Endothelial cell of umbilical vein (primary cell): ENCODE measurements around the gene NELL2. TPM values are rescaled to one million over a fixed set of nuclear protein-coding genes. Genes with fewer than 3 reads are reported as not detected.

Experiments
- BruUV-seq: library from RNA; stranded (reverse); fragments of 400-500 nt; replicated peaks from 2 replicates; lab custom pipeline; 2021; lab: Mats Ljungman, UMichigan
- CTCF ChIA-PET: fragments of 300-600, 350-600 bp; sonication (Branson Sonifier 250); formaldehyde crosslinking; loops from one replicate; lab custom pipeline; 2021; ENCODE audit warnings: antibody characterized with exemption, inconsistent platforms; lab: Charles Lee
- POLR2A ChIA-PET: fragments of 300-600, 350-600 bp; sonication (Branson Sonifier 250); formaldehyde crosslinking; loops from one replicate; lab custom pipeline; 2021; ENCODE audit warnings: antibody characterized with exemption, inconsistent platforms; lab: Charles Lee
- DNase-seq: peaks from one replicate; pipeline ENCODE4 v3.0.0-alpha.2; 2011; ENCODE audit warnings: low read depth, low spot score
- FAIRE-seq: peaks from 2 replicates; lab custom pipeline; 2011; peaks lifted over from hg19 to GRCh38; lab: Jason Lieb, UNC
- H2AFZ ChIP-seq: 2 replicates; pipeline ENCODE4 v1.6.0; 2012; ENCODE audit warnings: low read depth, low read length, control low read depth, inconsistent platforms
- H3K27ac ChIP-seq: 2 replicates; pipeline ENCODE4 v1.5.1; 2011; ENCODE audit warnings: low read depth, mild to moderate bottlenecking, control low read depth, low read length, moderate library complexity; ENCODE audit not compliant: insufficient read depth
- H3K27me3 ChIP-seq, 2 experiments: 2 replicates each; pipeline versions ENCODE4 v1.6.0 to v1.6.1; 2011; ENCODE audit warnings: low read length in 2 of 2, mixed read lengths in 1 of 2; ENCODE audit not compliant: control insufficient read depth in 2 of 2, insufficient read depth in 2 of 2
- H3K36me3 ChIP-seq, 2 experiments: 2 replicates in 1 of 2; 3 replicates in 1 of 2; pipeline ENCODE4 v1.5.1; 2011; ENCODE audit warnings: low read length in 2 of 2, mild to moderate bottlenecking in 1 of 2, moderate library complexity in 1 of 2; ENCODE audit not compliant: control insufficient read depth in 2 of 2, insufficient read depth in 2 of 2; ENCODE audit errors: extremely low read depth in 1 of 2
- H3K4me1 ChIP-seq: 3 replicates; pipeline ENCODE4 v1.5.1; 2011; ENCODE audit warnings: mild to moderate bottlenecking, low read length; ENCODE audit not compliant: control insufficient read depth, insufficient read depth; ENCODE audit errors: extremely low read depth
- H3K4me2 ChIP-seq: 2 replicates; pipeline ENCODE4 v1.6.1; 2011; ENCODE audit warnings: low read length, control low read depth, mixed read lengths; ENCODE audit not compliant: insufficient read depth
- H3K4me3 ChIP-seq, 3 experiments: fragments of 200-600 bp in 1 of 3; sonication (generic), shearing (Covaris generic) in 1 of 3; replicated peaks in 1 of 3; 2 replicates each; pipeline ENCODE4 v1.5.1; 2011 to 2016; ENCODE audit warnings: control low read depth in 3 of 3, low read length in 3 of 3, mild to moderate bottlenecking in 2 of 3, inconsistent platforms in 1 of 3, low read depth in 1 of 3, moderate library complexity in 1 of 3; ENCODE audit not compliant: insufficient read depth in 1 of 3
- H3K79me2 ChIP-seq: 2 replicates; pipeline ENCODE4 v1.6.0; 2012; ENCODE audit warnings: low read length, inconsistent platforms; ENCODE audit not compliant: control insufficient read depth, insufficient read depth
- H3K9ac ChIP-seq: replicated peaks from 2 replicates; pipeline ENCODE3; 2011; ENCODE audit warnings: low read length, control low read depth; ENCODE audit not compliant: insufficient read depth; ENCODE audit errors: extremely low read depth
- H3K9me1 ChIP-seq: replicated peaks from 3 replicates; pipeline ENCODE4 v1.6.0; 2011; ENCODE audit warnings: mild to moderate bottlenecking, low read length; ENCODE audit not compliant: control insufficient read depth, insufficient read depth; ENCODE audit errors: extremely low read depth
- H3K9me3 ChIP-seq: replicated peaks from 2 replicates; pipeline ENCODE4 v1.5.1; 2012; ENCODE audit warnings: low read length, inconsistent platforms; ENCODE audit not compliant: control insufficient read depth, insufficient read depth
- H4K20me1 ChIP-seq: replicated peaks from 2 replicates; pipeline ENCODE3; 2011; ENCODE audit warnings: mild to moderate bottlenecking, low read length; ENCODE audit not compliant: control insufficient read depth, insufficient read depth; ENCODE audit errors: extremely low read depth
- EZH2 ChIP-seq: IDR thresholded peaks from 2 replicates; pipeline ENCODE4 v1.6.1; 2012; ENCODE audit warnings: borderline replicate concordance, low read depth, mild to moderate bottlenecking, moderate library complexity, low read length, inconsistent platforms; ENCODE audit not compliant: severe bottlenecking
- FOS ChIP-seq: IDR thresholded peaks from 2 replicates; pipeline ENCODE4 v1.6.1; 2011; ENCODE audit warnings: mild to moderate bottlenecking, low read length, moderate library complexity, borderline replicate concordance; ENCODE audit not compliant: insufficient read depth
- GATA2 ChIP-seq: IDR thresholded peaks from 2 replicates; pipeline ENCODE4 v1.7.0; 2011; ENCODE audit warnings: low read depth, mild to moderate bottlenecking, moderate library complexity, mixed read lengths, low read length; ENCODE audit not compliant: insufficient read length, insufficient read depth
- JUN ChIP-seq: IDR thresholded peaks from 2 replicates; pipeline ENCODE4 v1.6.1; 2011; ENCODE audit warnings: borderline replicate concordance, low read depth; ENCODE audit not compliant: insufficient read length, insufficient read depth
- MYC ChIP-seq: IDR thresholded peaks from one replicate; pipeline ENCODE4 v1.6.1; 2011; ENCODE audit warnings: mild to moderate bottlenecking, low read depth, low read length
- POLR2A ChIP-seq: IDR thresholded peaks from 2 replicates; pipeline ENCODE4 v1.6.1; 2012; ENCODE audit warnings: low read depth, mild to moderate bottlenecking, control low read depth, low read length
- POLR2AphosphoS5 ChIP-seq: IDR thresholded peaks from 2 replicates; pipeline ENCODE4 v1.6.1; 2012; ENCODE audit warnings: low read depth, mild to moderate bottlenecking, control low read depth, low read length, moderate library complexity; ENCODE audit not compliant: insufficient read depth
- dilution Hi-C: fragments of 300-500 bp; cut with MboI; formaldehyde crosslinking; loops from one replicate; pipeline ENCODE4 v1.15.0; 2019; ENCODE audit warnings: low sequenced_read_pairs; ENCODE audit not compliant: extremely low pct_ligation_motif_present
- intact Hi-C: fragments of 100-400 bp; cut with micrococcal nuclease; formaldehyde crosslinking; loops from one replicate; pipeline ENCODE4 v1.10.0; 2022
- polyA plus RNA-seq, 4 experiments: library from polyadenylated mRNA; depleted of rRNA in 3 of 4; stranded (reverse) in 3 of 4; unstranded in 1 of 4; fragments of >200 nt; gene quantifications; 2 replicates each; pipeline versions ENCODE4 v1.2.1 to v1.2.3, GENCODE V29; 2011 to 2012; ENCODE audit warnings: missing spikeins in 1 of 4
- total RNA-seq: library from RNA; stranded (reverse); gene quantifications from 2 replicates; pipeline ENCODE4 v1.2.3, GENCODE V29; 2021
- TF ChIP-seq, protein P1 (sequence below): IDR thresholded peaks from 2 replicates; pipeline ENCODE4 v1.6.1; 2011; ENCODE audit not compliant: insufficient read depth, insufficient read length
- TF ChIP-seq, protein P2 (sequence below), 2 donors: IDR thresholded peaks; 1 replicate in 1 of 2; 2 replicates in 1 of 2; pipeline ENCODE4 v1.5.1; 2011; ENCODE audit warnings: low read length in 2 of 2, mild to moderate bottlenecking in 2 of 2, moderate library complexity in 2 of 2, control low read depth in 1 of 2, inconsistent platforms in 1 of 2, low read depth in 1 of 2; ENCODE audit not compliant: insufficient read depth in 1 of 2; ENCODE audit errors: extremely low read depth in 1 of 2

NELL2 gene
- total and polyA plus RNA-seq, 2 donors (not counting 3 experiments of a cell fraction or from before 2014, with no cell fraction given), result 0.11 to 0.49 TPM

DNA sequence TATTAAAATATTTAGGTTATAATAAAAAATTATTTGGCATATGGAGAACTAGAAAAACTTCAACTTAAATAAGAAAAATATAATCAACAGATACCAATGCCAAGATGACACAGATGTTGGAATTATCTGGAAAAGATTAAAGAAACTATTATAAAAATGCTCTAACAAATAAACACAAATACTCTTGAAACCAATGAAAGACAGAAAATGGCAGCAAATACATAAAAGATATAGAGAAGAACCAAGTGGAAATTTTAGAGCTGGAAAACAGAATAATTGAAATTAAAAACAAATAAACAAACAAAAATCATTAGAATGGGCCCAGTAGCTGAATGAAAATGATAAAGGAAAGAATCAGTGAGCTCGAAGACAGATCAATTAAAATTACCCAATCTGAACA is 5.1 kb upstream of the NELL2 start:
- no peak overlapping the region for H3K4me3 ChIP-seq
- no peaks in the 10 kb centered on the region for H3K9me3 ChIP-seq
- no peaks in the 10 kb centered on the region for H4K20me1 ChIP-seq
- H2AFZ ChIP-seq, result no peak overlapping the region
- POLR2A ChIA-PET, result no interaction called here
- no peak for DNase-seq
- CTCF ChIA-PET, result no interaction called here
- H3K9me1 ChIP-seq, result no peaks in the 10 kb centered on the region
- TF ChIP-seq, protein P1, sequence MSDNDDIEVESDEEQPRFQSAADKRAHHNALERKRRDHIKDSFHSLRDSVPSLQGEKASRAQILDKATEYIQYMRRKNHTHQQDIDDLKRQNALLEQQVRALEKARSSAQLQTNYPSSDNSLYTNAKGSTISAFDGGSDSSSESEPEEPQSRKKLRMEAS, result no peak
- TF ChIP-seq GATA2 (no peak), FOS (no peak), JUN (no peak), POLR2AphosphoS5 (no peak), EZH2 (no peak), POLR2A (no peak), MYC (no peak)
- TF ChIP-seq, protein P2, sequence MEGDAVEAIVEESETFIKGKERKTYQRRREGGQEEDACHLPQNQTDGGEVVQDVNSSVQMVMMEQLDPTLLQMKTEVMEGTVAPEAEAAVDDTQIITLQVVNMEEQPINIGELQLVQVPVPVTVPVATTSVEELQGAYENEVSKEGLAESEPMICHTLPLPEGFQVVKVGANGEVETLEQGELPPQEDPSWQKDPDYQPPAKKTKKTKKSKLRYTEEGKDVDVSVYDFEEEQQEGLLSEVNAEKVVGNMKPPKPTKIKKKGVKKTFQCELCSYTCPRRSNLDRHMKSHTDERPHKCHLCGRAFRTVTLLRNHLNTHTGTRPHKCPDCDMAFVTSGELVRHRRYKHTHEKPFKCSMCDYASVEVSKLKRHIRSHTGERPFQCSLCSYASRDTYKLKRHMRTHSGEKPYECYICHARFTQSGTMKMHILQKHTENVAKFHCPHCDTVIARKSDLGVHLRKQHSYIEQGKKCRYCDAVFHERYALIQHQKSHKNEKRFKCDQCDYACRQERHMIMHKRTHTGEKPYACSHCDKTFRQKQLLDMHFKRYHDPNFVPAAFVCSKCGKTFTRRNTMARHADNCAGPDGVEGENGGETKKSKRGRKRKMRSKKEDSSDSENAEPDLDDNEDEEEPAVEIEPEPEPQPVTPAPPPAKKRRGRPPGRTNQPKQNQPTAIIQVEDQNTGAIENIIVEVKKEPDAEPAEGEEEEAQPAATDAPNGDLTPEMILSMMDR (IDR thresholded peaks at IDR 0.05; ENCODE audit: extremely low read depth in 1 of 2, insufficient read depth in 1 of 2, low read depth in 1 of 2, low read length in 2 of 2), result no peak
- no peaks in the 10 kb centered on the region for H3K36me3 ChIP-seq
- FAIRE-seq, result no peak
- no peaks in the 10 kb centered on the region for H3K79me2 ChIP-seq
- BruUV-seq, result no TSS peak
- H3K27me3 ChIP-seq, result peaks cover 8 to 14% of the 10 kb centered on the region in 2 experiments
- dilution Hi-C loops (no loop called here), intact Hi-C loops (no loop called here)
- H3K4me2 ChIP-seq, result no peak overlapping the region
- H3K9ac ChIP-seq, result no peak overlapping the region
- peaks cover 7% of the 10 kb centered on the region for H3K4me1 ChIP-seq
- H3K27ac ChIP-seq, result no peak overlapping the region
